Ascending aorta (tissue), 2 donors: ENCODE results near the gene TBC1D24. TPM values are rescaled to one million over a fixed set of nuclear protein-coding genes. Genes with fewer than 3 reads are reported as not detected.
"Not testable (repeated sequence)": the region's sequence is repeated elsewhere in the genome, so short reads cannot be mapped to it uniquely, and the experiment has no call there.

Source experiments
- DNase-seq, 2 donors: peaks; one replicate each; pipeline ENCODE4 v3.0.0-alpha.2; 2019; ENCODE audit warnings: low spot score in 2 of 2
- H3K27ac ChIP-seq, 2 donors: fragments of 200-600 bp; sonication (generic); one replicate each; pipeline ENCODE4 v1.5.1; 2016 to 2017; ENCODE audit warnings: mild to moderate bottlenecking in 1 of 2
- H3K27me3 ChIP-seq: fragments of 200-600 bp; sonication (generic); one replicate; pipeline ENCODE4 v1.5.1; 2017
- H3K36me3 ChIP-seq, 2 donors: fragments of 200-600 bp; sonication (generic); one replicate each; pipeline ENCODE4 v1.5.1; 2016
- H3K4me1 ChIP-seq, 2 donors: fragments of 200-600 bp; sonication (generic); one replicate each; pipeline ENCODE4 v1.5.1; 2016 to 2017; ENCODE audit warnings: mild to moderate bottlenecking in 1 of 2
- H3K4me3 ChIP-seq, 2 donors: fragments of 200-600 bp; sonication (generic); one replicate each; pipeline ENCODE4 v1.5.1; 2016 to 2017; ENCODE audit warnings: mild to moderate bottlenecking in 1 of 2
- H3K9me3 ChIP-seq, 2 donors: fragments of 200-600 bp; sonication (generic); one replicate each; pipeline ENCODE4 v1.5.1; 2016
- intact Hi-C: fragments of 100-400 bp; cut with DNase I; formaldehyde crosslinking; loops from one replicate; pipeline ENCODE4 v1.15.1; 2023
- total RNA-seq: library from RNA; depleted of rRNA; stranded (reverse); fragments of >200 nt; gene quantifications from one replicate; pipeline ENCODE4 v1.1.0, GENCODE V29; 2016
- TF ChIP-seq, protein P1 (sequence below), 3 experiments: fragments of 200-600 bp in 2 of 3; fragments of 450-650 bp in 1 of 3; sonication (generic) in 2 of 3; IDR thresholded peaks; one replicate each; pipeline ENCODE4 v1.5.1; 2016 to 2019; ENCODE audit warnings: antibody characterized with exemption in 3 of 3, mild to moderate bottlenecking in 1 of 3, moderate library complexity in 1 of 3

The TBC1D24 gene
- total RNA-seq, 1 donor from 2014 or later: 22.5 TPM

- H3K4me3 ChIP-seq: no peak overlapping the region
- peaks cover 7 to 32% of the 10 kb centered on the region in 2 donors for H3K4me1 ChIP-seq
- no peaks in the 10 kb centered on the region for H3K9me3 ChIP-seq
- DNase-seq: peak in 1 of 2 donors; percentile 80
- TF ChIP-seq, protein P1, sequence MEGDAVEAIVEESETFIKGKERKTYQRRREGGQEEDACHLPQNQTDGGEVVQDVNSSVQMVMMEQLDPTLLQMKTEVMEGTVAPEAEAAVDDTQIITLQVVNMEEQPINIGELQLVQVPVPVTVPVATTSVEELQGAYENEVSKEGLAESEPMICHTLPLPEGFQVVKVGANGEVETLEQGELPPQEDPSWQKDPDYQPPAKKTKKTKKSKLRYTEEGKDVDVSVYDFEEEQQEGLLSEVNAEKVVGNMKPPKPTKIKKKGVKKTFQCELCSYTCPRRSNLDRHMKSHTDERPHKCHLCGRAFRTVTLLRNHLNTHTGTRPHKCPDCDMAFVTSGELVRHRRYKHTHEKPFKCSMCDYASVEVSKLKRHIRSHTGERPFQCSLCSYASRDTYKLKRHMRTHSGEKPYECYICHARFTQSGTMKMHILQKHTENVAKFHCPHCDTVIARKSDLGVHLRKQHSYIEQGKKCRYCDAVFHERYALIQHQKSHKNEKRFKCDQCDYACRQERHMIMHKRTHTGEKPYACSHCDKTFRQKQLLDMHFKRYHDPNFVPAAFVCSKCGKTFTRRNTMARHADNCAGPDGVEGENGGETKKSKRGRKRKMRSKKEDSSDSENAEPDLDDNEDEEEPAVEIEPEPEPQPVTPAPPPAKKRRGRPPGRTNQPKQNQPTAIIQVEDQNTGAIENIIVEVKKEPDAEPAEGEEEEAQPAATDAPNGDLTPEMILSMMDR (IDR thresholded peaks at IDR 0.05): no peak
- intact Hi-C loops: loop anchor here (10.0 kb wide), 3 partner anchors 379 to 619 kb away; partner anchors contain the start of genes FLYWCH1, HCFC1R1, THOC6 and TNFRSF12A
- H3K36me3 ChIP-seq: no peaks in the 10 kb centered on the region
- H3K27me3 ChIP-seq: no peaks in the 10 kb centered on the region
- peak overlapping the region; percentile 25 to 44 for H3K27ac ChIP-seq
Measured at GRCh38 chr16:2535625-2536013, 60.7 kb downstream of the TBC1D24 start.

DNA sequence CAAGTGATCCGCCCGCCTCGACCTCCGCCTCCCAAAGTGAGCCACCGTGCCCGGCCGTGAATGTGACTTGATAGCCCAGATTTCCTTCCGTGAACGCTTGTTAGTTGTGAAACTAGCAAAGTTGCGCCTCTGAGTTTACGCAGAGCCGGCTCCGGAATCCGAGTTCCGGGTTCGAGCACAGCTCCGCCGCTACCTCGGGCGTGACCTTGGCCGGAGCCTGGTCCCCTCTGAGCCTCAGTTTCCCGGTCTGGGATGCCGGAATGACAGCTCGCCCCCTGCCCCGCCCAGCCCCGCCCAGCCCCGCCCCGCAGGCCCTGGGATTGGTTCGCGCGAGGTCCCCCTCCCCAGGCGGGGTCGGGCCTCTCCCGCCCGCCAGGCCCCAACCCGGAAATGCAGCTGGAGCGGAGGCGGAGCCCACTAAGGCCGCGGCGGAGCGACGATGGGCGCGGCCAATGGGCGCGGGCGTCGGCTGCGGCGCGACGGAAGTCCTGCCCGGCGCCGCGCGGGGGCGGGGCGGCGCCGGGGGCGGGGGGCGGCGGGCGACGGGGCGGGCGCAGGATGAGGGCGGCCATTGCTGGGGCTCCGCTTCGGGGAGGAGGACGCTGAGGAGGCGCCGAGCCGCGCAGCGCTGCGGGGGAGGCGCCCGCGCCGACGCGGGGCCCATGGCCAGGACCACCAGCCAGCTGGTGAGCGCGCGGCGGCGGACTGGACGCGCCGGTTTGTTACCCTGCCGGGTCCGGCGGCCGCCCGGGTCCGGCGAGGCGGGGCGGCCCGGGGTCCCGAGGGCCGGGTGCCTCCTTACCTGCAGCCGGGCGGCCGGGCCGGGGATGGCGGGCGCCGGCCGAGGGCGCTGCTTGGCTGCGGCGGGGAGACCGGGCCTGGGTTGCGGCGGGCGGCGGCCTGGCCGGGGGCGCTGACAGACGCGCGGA, 62.8 kb downstream of the TBC1D24 start, which contains the start of gene PDPK1:
Gene PDPK1 (plus strand): TSS at position 571 of the 929 bp plus-strand sequence. CDS start 92 bp downstream, at position 663.
- peaks cover 7 to 25% of the 10 kb centered on the region in 2 donors for H3K4me1 ChIP-seq
- TF ChIP-seq, protein P1 (IDR thresholded peaks at IDR 0.05): no peak
- H3K36me3 ChIP-seq: no peaks in the 10 kb centered on the region
- H3K4me3 ChIP-seq: peak within 1 kb of the TSS; percentile 82 to 83
- H3K27ac ChIP-seq: peak within 1 kb of the TSS; percentile 75 to 82
- intact Hi-C loops: loop anchor here (1.0 to 10.0 kb wide), 4 partner anchors 314 to 617 kb away; partner anchors contain the start of genes E4F1, FLYWCH1, HCFC1R1 and THOC6
- H3K27me3 ChIP-seq: no peaks in the 10 kb centered on the region
- DNase-seq: peak; percentile 80 to 96
- H3K9me3 ChIP-seq: no peaks in the 10 kb centered on the region

DNA sequence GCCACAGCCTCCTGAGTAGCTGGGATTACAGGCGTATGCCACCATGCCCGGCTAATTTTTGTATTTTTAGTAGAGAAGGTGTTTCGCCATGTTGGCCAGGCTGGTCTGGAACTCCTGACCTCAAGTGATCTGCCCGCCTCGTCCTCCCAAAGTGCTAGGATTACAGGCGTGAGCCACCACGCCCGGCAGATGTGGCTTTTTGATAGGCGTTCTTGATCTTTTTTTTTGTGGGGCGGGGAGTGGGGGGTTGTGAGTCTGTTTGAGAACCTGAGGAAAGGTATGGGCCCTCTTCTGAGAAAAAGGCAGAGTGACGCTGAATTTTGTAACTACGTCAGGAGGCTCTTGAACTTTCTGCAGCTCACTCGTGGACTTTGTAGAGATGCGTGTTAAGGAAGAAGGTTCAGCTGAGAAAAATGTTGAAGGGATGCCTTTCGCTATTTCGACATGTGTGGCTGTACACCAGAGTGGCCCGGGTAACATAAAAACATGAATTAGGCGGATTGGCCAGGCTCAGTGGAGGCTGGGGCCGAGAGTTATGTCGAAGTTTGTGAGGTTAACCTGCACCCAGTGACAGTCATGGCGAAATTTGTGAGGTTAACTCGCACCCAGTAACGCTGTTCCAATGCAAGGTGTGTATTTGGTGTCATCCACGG, 64.4 kb downstream of the TBC1D24 start:
- not testable (repeated sequence) for H3K9me3 ChIP-seq, H3K27ac ChIP-seq, DNase-seq, H3K36me3 ChIP-seq, H3K27me3 ChIP-seq
- peaks cover 7 to 23% of the 10 kb centered on the region in 2 donors for H3K4me1 ChIP-seq
- peak overlapping the region in 1 of 2 donors; percentile 83 for H3K4me3 ChIP-seq
- intact Hi-C loops: loop anchor here (10.0 kb wide), 3 partner anchors 375 to 615 kb away; partner anchors contain the start of genes FLYWCH1, HCFC1R1, THOC6 and TNFRSF12A

DNA sequence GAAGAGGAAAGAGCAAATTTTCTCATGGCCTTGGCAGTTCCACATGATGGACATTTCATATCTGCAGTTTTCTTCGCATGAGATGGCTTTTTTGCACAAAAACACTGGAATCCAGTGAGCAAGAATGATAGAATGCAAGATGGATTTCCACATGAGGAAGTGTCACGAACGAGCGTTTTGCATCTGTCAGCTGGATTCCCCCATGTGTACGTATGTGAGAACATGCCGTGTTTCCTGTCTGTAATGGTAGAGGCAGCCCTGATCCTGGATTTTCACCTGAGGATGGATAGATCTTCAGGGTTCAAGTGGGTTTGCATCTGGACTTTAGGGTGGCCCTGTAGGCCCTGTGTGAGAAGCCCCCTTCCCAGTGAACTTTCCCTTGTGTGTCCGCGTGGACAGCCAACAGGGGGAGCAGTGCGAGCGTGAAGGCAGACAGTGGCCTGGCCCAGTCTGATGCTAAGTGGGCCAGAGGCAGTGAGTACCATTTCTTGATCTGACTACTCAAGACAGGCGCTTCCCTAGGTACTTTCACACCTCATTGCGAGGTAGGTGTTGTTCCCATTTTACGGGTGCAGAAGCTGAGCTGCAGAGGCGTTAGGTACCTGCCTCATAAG, 65.0 kb downstream of the TBC1D24 start:
- intact Hi-C loops: loop anchor here (10.0 kb wide), 3 partner anchors 375 to 615 kb away; partner anchors contain the start of genes FLYWCH1, HCFC1R1, THOC6 and TNFRSF12A
- not testable (repeated sequence) for H3K9me3 ChIP-seq, DNase-seq, H3K27me3 ChIP-seq, H3K36me3 ChIP-seq, H3K27ac ChIP-seq
- TF ChIP-seq, protein P1 (IDR thresholded peaks at IDR 0.05): peak in 1 of 3 experiments; percentile 40
- H3K4me3 ChIP-seq: peak overlapping the region in 1 of 2 donors; percentile 15
- H3K4me1 ChIP-seq: peaks cover 7 to 23% of the 10 kb centered on the region in 2 donors

- H3K27me3 ChIP-seq, H3K4me3 ChIP-seq, H3K27ac ChIP-seq, H3K36me3 ChIP-seq, H3K9me3 ChIP-seq, intact Hi-C loops, DNase-seq: not testable (repeated sequence)
- peaks cover 7 to 23% of the 10 kb centered on the region in 2 donors for H3K4me1 ChIP-seq
Measured at GRCh38 chr16:2540912-2541311, 66.0 kb downstream of the TBC1D24 start.

- H3K27me3 ChIP-seq, H3K36me3 ChIP-seq, H3K4me3 ChIP-seq, H3K9me3 ChIP-seq, intact Hi-C loops, H3K27ac ChIP-seq: not testable (repeated sequence)
- H3K4me1 ChIP-seq: peaks cover 7 to 19% of the 10 kb centered on the region in 2 donors
- peak in 1 of 2 donors; percentile 51 for DNase-seq
Measured at GRCh38 chr16:2541409-2541808, 66.5 kb downstream of the TBC1D24 start.

DNA sequence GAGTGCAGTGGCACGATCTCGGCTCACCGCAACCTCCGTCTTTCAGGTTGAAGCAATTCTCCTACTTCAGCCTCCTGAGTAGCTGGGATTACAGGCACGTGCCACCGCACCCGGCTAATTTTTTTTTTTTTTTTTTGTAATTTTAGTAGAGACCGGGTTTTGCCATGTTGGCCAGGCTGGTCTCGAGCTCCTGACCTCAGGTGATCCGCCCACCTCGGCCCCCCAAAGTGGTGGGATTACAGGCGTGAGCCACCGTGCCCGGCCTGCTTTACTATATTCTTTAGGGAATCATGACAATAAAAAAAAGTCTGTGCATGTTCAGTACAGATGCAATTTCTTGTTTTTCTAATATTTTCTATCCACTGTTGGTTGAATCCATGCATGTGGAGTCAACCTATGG, 68.8 kb downstream of the TBC1D24 start:
- DNase-seq, H3K36me3 ChIP-seq, H3K9me3 ChIP-seq, H3K27me3 ChIP-seq, intact Hi-C loops, H3K27ac ChIP-seq, H3K4me3 ChIP-seq: not testable (repeated sequence)
- peaks cover 7 to 19% of the 10 kb centered on the region in 2 donors for H3K4me1 ChIP-seq

- intact Hi-C loops, H3K27ac ChIP-seq, H3K4me1 ChIP-seq, H3K36me3 ChIP-seq, H3K27me3 ChIP-seq, H3K4me3 ChIP-seq, DNase-seq, H3K9me3 ChIP-seq: not testable (repeated sequence)
Measured at GRCh38 chr16:2550283-2550878, 75.5 kb downstream of the TBC1D24 start.

- not testable (repeated sequence) for H3K27me3 ChIP-seq
- peak in 1 of 2 donors; percentile 54 for DNase-seq
Measured at GRCh38 chr16:2551420-2551889, 76.5 kb downstream of the TBC1D24 start.

More at GRCh38 chr16:2551420-2551889, 76.5 kb downstream of the TBC1D24 start:
- H3K27ac ChIP-seq, H3K36me3 ChIP-seq, intact Hi-C loops, H3K9me3 ChIP-seq, H3K4me3 ChIP-seq, H3K4me1 ChIP-seq: not testable (repeated sequence)
